Activated T-cell treated with anti-CD3 and anti-CD28 coated beads, Interleukin-2, amount 50 U/mL, for 48 hours (primary cell): ENCODE results near the gene MDK.

ENCODE experiments used
- DNase-seq, 2 experiments: peaks; one replicate each; pipeline ENCODE4 v3.0.0-alpha.2; 2020

The MDK gene

DNA sequence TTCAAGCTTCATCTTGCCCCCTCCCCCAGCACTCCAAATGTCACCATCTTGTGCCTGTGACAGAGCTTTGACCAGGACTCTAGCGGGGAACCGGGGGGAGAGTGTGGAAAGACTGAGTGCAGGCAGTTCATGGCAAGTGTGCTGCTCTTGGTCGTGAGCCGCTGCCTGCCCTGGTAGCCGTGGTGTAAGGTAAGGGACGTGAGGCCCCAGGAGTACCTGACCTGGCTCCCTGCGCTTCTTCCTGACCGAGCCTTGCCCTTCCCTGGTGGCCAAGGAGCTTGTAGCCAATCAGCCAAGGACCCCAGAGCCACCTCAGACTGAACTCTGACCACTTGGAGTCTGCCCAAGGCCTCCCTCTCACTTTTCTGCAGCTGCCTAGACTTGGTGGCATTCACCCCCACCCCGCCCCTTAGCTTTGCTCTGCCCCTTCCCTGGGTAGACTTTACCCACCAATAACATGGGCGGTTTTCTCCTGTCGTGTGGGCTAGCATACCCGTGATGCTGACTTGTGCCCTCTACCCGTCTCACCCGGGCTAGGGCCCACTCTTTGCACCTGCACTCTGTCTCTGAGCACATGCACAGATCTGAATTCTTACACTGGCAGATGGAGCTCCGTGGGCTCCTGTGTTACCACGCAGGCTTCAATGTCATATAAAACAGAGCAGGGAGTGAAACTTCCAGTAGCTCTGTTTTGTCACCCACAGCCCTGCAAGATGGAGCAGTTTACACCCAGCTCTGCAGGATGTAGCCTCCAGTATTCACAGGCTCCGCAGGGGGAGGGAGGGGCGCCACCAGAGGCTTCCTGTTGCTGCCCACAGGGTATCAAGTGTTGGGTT lies 32.7 kb upstream of the MDK start:
- DNase-seq, result peak; percentile 78 to 79

DNA sequence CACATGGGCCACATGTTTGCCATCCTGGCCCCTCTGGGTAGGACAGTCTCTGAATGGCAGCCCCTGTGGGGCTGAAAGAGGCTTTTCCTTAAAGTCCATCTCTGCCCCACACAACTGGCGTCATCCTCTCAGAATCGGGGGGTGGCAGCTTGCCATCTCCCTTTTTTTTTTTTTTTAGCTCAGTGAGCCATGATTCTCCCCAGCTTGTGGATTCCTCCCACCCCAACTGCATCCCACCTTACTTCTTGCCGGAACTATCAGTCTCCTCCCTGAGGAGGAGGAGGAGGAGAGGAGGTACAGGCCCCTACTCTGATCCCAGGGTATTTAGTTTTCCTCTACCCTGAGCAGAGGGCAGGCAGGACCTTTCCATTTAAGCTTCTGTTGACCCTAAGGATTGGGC lies 30.8 kb upstream of the MDK start:
- no peak for DNase-seq

DNA sequence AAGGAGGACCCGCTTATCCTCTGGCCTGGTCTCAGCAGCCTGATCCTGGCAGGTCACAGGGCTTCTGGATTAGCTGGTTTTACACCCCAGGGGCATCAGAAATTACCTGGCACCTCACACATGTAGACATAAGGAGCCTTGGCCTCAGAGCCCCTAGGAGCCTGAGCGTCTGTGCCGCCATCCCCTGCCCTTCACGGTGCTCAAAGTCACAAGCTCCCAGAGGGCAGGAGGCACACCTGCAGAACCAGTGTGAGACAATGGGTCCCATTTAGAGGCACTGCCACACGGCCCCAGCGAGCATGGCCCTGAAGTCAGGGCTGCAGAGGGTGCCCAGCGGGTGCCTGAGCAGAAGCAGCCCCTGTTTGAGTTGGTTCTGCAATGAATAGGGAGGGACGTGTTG lies 30.3 kb upstream of the MDK start:
- DNase-seq, result no peak

DNA sequence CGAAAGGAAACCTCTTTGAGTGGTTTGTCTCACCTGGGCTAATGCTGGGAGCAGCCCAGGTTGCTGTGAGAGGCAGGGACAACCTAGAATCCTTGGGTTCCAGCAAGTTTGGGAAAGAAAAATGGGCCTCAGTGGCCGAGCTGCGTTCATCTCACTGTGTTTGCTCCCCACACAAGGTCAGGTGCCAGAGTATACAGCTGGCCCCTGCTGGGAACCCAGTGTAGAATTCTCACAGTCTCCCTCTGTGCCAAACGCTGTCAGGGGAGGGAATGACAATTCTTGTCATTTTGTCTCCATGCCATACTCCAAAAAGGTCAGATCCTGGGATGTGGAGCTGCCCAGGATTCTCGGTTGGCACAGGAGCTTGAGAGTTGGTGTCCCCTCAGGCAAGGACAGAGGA lies 29.9 kb upstream of the MDK start:
- DNase-seq, result no peak

DNA sequence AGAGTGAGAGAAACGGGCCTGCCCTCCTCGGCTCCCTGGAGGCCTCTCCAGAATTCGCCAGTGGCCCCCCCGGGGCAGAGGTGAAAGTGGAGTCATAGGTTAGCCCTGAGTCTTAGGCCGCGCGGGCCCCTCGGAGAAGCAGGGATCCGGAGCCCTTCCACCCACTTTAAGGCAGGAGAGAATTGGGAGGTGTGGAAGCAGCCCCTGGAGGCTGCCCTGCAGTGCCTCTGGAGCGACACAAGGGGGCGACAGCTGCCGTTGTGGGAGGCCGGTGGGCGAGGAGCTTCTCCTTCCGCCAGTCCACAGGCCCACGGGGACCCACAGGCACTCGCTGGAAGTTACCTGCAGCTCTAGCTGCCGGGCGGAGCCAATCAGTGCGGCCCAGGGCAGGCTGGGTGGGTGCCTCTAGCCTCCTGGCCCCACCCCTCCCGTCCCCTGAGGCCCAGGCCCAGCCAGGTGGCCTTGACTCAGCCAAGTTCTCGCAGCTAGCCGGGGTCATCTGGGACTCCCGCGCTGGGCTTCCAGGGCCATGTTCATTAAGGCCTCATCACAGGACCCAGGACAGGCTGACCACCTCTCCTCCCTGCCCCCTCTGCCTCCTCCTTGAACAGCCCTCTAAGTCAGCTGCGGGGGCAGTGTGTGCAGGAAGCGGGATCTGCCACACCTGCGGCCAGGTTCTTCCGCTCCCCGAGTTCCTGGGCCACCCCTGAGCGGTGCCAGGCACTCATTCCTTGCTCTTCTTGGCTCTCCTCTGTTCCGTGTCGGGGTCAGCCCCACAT lies 29.2 kb upstream of the MDK start:
- DNase-seq, result peak; percentile 85 to 88

DNA sequence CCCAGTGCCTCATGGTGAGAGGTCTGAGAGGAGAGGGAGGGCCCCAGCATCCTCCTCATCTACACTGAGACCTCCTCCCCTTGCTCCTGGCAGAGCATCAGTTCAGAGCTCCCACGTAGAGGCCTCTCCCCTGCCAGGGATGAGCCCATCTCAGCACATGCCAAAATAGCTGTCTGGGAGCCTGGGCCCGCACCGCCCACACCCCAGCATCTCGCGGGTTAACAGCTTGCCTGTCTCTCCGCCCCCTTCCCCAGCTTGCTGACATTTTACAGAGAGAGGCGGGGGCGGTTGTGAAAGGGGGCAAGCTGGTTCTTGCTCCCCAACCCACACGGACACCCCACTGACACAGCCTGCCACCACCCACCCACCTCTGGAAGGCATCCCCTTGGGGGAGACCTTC lies 27.8 kb upstream of the MDK start:
- peak; percentile 75 to 81 for DNase-seq

DNA sequence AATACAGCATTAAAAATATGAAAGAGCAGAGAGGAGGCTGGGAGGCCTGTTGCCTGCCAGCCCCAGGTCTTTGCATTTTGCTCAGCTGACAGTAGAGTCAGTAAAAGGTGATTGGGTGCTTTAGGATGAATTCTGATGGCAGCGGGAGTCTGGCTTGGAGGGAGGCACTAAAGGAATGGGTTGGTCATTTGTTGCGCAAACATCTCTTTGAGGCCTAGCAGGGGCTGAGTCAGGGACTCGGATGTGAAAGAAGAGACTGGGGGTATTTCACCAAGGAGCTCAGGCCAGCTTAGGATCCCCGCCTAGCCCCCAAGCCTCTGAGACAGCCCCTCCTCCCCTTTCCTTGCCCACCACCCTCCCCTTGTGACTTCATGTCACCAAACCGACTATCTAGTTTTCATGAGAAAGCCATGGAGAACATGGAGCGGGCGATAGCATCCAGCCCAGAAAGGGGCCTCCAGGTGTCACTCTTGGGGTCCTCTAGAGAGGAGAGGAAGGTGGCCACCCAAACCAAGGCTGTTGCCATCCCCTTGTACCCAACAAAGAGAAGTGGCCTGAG lies 24.5 kb upstream of the MDK start:
- DNase-seq, result no peak

DNA sequence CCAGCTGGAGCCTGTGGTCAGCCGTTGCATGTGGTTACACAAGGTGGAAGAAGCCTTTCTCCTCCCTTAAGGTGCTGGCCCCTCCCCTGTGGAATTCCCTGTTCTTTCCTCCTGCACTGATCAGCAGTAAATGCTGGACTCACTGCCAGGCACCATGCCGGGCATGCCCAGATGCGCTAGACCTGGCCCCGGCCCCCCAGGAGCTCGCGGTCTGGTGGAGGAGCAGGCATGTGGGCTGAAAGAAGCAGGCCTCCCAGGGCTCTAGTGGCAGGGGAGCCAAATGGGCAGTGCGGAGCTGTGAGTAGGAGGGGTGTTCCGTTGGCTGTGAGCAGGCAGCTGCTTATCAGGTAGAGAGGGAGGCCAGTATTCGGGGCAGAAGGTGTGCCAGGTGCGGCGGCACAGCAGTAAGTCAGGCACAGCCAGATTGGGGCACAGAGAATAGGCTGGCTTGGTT lies 24.0 kb upstream of the MDK start:
- DNase-seq, result no peak

DNA sequence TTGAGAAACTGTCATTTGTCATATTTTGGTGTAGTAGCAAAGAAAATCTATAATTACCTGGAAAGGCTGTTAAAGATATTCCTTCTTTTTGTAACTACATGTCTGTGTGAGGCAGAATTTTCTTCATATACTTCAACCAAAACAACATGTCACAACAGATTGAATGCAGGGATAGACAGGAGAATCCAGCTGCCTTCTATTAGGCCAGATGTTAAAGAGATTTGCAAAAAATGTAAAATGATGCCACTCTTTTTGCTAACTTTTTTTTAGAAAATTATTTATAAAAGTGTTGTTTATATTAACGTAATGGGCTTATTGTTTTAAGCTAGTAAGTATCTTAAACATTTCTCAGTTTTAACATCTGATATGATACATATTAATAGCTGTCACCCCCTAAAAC lies 21.5 kb upstream of the MDK start:
- no peak for DNase-seq

DNA sequence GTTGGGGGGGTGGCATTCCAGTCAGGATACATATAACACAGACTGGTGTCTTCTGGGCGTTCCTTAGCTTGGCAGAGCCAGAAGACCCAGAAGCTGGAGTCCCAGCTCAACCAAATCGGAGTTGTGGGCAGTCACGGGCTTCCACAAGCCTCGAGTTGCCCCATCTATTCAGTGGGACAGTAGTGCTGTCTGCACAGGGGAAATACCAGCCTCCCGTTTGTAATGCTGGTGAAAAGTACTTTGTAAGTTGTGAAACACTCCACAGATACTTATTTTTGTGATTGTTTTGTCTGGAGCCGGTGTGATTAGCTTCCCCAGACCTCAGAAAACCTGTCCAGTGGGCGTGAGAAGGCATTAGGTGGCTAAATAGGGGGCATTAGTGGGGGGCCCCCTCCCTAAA lies 20.6 kb upstream of the MDK start:
- DNase-seq, result no peak

DNA sequence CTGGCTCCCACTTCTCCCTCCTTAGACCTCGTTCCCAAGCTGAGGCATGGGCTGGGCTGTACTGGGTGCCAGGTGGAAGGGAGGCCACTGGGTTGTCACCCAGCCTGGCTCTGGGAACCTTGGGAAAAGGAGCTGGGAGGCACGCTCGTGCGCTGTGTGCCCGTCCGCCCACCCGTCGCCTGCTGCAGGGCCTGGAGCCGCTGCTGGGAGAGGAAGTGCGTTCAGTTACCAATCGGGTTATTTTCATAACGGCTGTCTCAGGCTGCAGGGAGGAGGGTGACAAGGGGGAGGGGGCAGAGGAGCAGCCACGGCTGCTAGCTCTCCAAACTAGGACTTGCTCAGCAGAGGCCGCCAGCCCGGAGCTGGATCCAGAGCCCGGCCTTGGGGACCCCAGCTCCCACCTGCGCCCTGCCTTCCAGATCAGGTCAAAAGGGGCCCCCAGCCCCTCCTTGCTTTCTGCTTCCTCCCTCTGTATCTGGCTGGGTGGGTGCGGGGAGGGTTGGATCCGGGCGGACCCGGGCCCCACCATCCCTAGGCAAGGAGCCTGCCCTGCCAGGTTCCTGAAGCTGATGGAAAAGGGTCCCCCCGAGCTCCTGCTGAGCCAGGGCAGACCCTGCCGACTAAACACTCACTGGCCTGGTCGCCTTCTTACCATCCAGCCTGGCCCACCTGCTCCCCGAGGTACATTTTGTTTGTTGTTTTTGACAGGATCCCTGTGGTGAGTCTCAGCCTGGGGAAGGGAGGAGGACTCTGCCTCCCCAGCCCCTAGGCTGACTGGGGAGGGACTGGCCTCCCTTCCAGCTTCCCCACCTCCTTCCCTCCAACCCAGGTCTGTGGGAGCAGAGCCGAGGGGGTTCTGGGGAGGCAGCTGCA lies 19.9 kb upstream of the MDK start:
- DNase-seq, result peak; percentile 77 to 81

DNA sequence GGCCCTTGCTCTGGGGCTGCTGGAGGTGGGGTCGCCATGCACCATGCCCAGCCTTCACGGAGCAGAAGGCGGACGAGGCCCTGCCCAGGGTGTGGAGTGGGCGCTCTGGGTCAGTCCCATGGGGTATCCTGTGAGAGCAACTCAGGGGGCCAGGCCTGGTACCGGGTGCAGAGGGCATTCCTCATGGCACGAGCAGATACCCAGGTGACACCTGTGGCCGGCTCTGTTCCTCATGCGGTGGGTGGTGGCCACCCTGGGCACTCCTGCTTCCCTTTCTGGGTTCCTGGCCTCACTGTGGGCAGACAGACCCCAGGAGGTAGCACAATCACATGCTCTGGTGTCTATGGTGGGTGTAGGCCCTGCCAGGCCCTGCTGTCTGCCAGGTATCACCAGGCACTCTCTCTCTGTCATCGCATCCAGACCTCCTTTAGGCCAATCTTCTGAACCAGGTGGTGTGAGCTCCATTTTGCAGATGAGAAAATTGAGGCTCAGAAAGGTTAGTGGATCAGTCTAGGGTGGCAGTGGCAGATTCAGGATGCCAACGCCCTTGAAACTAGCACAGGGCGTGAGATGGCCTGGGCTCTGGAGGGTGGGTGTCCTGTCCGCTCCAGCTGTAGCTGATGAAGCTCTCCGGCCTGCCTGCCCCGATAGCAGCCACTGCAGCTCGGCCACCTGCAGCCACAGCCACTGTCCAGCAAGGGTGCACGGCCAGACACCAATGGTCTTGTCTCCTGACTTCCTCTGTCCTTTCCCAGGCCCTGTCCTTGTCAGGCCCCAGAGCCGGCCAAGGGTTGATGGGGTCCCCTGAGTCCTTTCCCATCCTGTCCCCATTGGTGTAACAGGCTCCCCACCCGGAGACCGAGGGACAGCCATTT lies 19.1 kb upstream of the MDK start:
- DNase-seq, result no peak

DNA sequence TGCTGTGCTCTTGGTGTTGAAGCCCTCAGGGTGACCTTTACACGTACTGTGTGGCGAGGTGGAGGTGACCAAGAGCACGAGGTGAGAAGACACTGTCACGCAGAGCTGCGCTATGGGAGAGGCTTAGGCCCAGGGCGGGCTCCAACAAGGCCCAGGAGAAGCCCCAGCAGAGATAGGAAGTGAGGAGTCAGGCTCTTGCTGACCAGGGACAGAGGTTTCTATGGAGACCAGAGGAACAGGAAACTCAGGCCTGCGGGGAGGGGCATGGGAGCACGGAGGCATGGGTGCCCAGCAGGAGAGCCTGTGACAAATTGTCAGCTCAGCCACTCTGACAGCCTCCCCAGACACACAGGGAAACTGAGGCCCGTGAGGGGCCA lies 18.4 kb upstream of the MDK start:
- no peak for DNase-seq

DNA sequence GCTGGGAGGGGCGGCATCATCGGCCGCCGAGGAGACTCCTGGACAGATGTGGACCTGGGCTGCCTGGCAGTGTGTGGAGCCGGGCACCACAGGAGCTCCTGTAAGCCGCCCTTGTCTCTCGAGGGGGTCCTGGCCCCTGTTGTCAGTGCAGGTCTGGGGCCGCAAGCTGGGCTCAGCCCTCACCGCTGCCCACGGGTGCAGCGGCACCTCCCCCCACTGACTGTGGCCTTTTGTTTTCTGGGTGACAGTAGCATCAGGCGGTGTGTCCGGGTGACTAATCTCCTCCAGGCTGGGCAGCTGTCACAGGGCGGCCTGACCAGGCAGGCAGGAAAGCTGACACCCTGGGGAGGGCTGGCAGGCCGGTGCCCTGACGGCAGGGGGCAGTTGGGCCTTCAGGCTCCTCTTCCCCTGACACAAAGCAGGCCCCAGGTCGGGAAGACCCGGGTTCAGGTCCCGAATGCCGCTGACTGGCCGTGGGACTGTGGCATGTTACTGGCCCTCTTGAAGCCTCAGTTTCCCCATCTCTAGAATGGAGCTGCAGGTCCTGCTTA lies 17.9 kb upstream of the MDK start:
- DNase-seq, result no peak

DNA sequence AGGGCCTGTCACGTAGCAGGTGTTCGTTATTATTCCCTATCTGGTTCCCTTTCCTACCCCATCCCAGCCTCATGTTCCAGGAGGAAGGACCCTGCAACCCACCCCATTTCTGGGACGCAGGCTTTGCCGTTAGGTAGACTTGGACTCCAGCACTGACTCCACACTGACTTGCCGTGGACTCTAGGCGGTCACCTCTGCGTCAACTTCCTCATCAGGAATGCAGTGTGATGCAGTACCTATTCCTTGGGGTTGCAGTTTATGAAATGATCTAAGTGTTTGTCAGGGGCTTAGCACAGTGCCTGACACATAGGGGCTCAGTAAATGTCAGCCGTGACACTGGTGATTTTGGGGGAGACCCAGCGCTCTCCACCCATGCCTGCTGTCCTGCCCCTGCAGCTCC lies 17.4 kb upstream of the MDK start:
- no peak for DNase-seq

DNA sequence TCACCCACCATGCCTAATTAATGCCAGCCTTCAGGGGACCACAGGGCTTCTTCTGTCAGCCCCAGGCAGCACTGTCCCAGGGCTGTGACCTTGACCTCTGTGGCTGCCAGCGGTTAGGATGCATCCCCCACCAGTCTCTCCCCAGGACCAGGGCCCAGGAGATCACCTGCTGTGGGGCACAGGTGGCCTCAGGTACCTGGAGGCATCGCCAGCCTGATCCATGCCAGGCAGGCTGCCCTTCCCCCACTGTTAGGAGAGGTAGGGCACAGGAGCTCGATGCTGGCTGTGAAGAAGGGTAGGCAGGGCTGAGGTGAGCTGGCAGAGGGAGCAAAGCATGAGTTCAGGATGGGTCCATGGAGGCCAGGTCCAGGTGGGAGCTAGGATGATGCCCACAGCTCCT lies 16.7 kb upstream of the MDK start:
- no peak for DNase-seq

DNA sequence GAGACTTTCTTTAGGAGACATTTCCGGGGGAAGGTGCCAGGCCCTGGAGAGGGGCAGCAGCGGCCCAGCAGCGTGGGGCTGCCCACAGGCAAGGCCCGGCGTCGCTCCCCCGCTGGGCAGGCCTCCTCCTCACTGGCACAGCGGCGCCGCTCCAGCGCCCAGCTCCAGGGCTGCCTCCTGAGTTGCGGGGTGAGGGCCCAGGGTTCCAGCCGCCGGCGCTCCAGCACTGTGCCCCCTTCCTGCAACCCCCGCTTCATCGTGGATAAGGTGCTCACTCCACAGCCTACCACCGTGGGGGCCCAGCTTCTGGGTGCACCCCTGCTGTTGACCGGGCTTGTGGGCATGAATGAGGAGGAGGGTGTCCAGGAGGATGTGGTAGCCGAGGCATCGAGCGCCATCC lies 15.2 kb upstream of the MDK start:
- DNase-seq, result no peak

DNA sequence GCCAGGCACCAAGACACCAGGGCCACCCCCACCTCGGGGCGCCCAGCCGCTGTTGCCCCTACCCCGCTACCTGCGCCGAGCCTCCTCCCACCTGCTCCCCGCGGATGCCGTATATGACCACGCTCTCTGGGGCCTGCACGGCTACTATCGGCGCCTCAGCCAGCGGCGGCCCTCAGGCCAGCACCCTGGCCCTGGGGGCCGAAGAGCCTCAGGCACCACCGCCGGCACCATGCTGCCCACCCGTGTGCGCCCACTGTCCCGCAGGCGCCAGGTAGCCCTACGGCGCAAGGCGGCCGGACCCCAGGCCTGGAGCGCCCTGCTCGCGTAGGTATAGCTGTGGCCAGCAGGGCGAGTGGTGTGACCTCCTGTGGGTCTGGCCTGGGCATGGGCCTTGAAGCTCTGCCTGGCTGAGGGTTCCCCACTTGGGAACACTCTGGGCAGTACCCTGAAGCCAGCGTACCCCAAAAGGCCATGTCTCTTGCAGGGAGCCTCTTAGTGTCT lies 14.8 kb upstream of the MDK start:
- no peak for DNase-seq

DNA sequence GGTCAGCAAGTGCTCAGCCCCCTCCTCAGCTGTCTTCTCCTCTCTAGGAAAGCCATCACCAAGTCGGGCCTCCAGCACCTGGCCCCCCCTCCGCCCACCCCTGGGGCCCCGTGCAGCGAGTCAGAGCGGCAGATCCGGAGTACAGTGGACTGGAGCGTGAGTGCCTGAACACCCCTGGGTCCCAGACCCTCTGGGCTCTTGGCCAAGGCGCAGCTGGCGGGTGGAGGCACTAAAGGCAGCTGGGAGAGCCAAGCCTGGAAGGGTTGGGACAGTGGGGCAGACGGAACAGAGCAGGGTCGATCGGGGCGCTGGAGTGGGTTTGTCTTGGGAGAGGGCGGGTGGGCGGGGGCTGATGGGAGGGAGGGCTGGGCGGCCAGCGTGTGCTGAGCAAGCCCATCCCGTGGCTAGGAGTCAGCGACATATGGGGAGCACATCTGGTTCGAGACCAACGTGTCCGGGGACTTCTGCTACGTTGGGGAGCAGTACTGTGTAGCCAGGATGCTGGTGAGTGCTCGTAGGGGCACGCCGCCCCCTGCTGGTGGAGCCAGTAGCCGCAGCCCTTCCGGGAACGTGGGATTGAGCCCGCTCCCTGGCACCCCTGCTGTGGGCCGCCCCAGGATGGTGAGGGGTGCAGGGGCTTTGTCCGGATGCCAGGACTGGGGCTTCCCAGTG lies 14.1 kb upstream of the MDK start:
- peak; percentile 88 to 89 for DNase-seq

DNA sequence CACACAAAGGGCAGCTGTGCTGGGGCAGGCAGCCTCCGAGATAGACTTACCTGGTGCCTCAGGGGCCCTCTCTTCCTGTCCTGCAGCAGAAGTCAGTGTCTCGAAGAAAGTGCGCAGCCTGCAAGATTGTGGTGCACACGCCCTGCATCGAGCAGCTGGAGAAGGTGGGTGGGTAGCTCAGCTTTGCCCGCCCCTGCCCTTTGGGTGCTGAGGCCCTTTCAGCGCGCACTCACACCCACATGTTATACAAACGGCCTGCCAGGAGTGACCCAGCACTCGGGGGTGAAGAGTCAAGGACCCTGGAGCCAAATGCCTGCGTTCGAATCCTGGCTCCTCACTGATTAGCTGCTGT lies 13.6 kb upstream of the MDK start:
- DNase-seq, result no peak
